ENCODE measurements around the gene TMTC2.
"Not testable (repeated sequence)": the region's sequence is repeated elsewhere in the genome, so short reads cannot be mapped to it uniquely, and the experiment has no call there.

TMTC2 gene

GRCh38 chr12:82787016-82787415, 100.3 kb downstream of the TMTC2 start:
- DNase-seq (ENCODE audit: low read depth in 2 of 2), result no peak

GRCh38 chr12:82788594-82788993, 101.9 kb downstream of the TMTC2 start:
- no peak for DNase-seq (ENCODE audit: low read depth in 2 of 2)

- no peak for DNase-seq (ENCODE audit: low read depth in 2 of 2)
Observed at GRCh38 chr12:82789674-82790073, 103.0 kb downstream of the TMTC2 start.

- no peak for DNase-seq (ENCODE audit: low read depth in 2 of 2)
Observed at GRCh38 chr12:82793751-82794281, 107.1 kb downstream of the TMTC2 start.

GRCh38 chr12:82797480-82797879, 110.8 kb downstream of the TMTC2 start:
- DNase-seq (ENCODE audit: low read depth in 2 of 2), result no peak

GRCh38 chr12:82800185-82800584, 113.5 kb downstream of the TMTC2 start:
- DNase-seq (ENCODE audit: low read depth in 2 of 2), result no peak

GRCh38 chr12:82801951-82802610, 115.4 kb downstream of the TMTC2 start:
- DNase-seq (ENCODE audit: low read depth in 2 of 2), result no peak

- no peak for DNase-seq (ENCODE audit: low read depth in 2 of 2)
Observed at GRCh38 chr12:82803201-82803600, 116.5 kb downstream of the TMTC2 start.

GRCh38 chr12:82804601-82805000, 117.9 kb downstream of the TMTC2 start:
- no peak for DNase-seq (ENCODE audit: low read depth in 2 of 2)

- not testable (repeated sequence) for DNase-seq (ENCODE audit: low read depth in 2 of 2)
Observed at GRCh38 chr12:82805004-82805403, 118.3 kb downstream of the TMTC2 start.

- DNase-seq (ENCODE audit: low read depth in 2 of 2), result no peak
Observed at GRCh38 chr12:82805812-82806497, 119.2 kb downstream of the TMTC2 start.

GRCh38 chr12:82807132-82807737, 120.5 kb downstream of the TMTC2 start:
- DNase-seq (ENCODE audit: low read depth in 2 of 2), result no peak

GRCh38 chr12:82810568-82810967, 123.9 kb downstream of the TMTC2 start:
- no peak for DNase-seq (ENCODE audit: low read depth in 2 of 2)

GRCh38 chr12:82817368-82817767, 130.7 kb downstream of the TMTC2 start:
- DNase-seq (ENCODE audit: low read depth in 2 of 2), result no peak

GRCh38 chr12:82818271-82819035, 131.7 kb downstream of the TMTC2 start:
- no peak for DNase-seq (ENCODE audit: low read depth in 2 of 2)

- no peak for DNase-seq (ENCODE audit: low read depth in 2 of 2)
Observed at GRCh38 chr12:82826505-82826904, 139.8 kb downstream of the TMTC2 start.

- no peak for DNase-seq (ENCODE audit: low read depth in 2 of 2)
Observed at GRCh38 chr12:82832096-82832495, 145.4 kb downstream of the TMTC2 start.

GRCh38 chr12:82832981-82833380, 146.3 kb downstream of the TMTC2 start:
- no peak for DNase-seq (ENCODE audit: low read depth in 2 of 2)

GRCh38 chr12:82833481-82833880, 146.8 kb downstream of the TMTC2 start:
- DNase-seq (ENCODE audit: low read depth in 2 of 2), result no peak

- DNase-seq (ENCODE audit: low read depth in 2 of 2), result no peak
Observed at GRCh38 chr12:82835217-82835616, 148.5 kb downstream of the TMTC2 start.

GRCh38 chr12:82838131-82838551, 151.4 kb downstream of the TMTC2 start:
- no peak for DNase-seq (ENCODE audit: low read depth in 2 of 2)

GRCh38 chr12:82838827-82839226, 152.1 kb downstream of the TMTC2 start:
- no peak for DNase-seq (ENCODE audit: low read depth in 2 of 2)

Measured in stimulated activated CD4-positive, alpha-beta T cell treated with anti-CD3 and anti-CD28 coated beads, Interleukin-1b, Interleukin-23, amount 100 ng/mL, for 1 hour (primary cell).